GM12801 (cell line): ENCODE data around the gene NR2C1.

Experiments
- CTCF ChIP-seq: IDR thresholded peaks from one replicate; pipeline ENCODE4 v1.5.1; 2011; ENCODE audit warnings: control low read depth; ENCODE audit not compliant: insufficient read length; ENCODE audit errors: extremely low read depth

Gene NR2C1

DNA sequence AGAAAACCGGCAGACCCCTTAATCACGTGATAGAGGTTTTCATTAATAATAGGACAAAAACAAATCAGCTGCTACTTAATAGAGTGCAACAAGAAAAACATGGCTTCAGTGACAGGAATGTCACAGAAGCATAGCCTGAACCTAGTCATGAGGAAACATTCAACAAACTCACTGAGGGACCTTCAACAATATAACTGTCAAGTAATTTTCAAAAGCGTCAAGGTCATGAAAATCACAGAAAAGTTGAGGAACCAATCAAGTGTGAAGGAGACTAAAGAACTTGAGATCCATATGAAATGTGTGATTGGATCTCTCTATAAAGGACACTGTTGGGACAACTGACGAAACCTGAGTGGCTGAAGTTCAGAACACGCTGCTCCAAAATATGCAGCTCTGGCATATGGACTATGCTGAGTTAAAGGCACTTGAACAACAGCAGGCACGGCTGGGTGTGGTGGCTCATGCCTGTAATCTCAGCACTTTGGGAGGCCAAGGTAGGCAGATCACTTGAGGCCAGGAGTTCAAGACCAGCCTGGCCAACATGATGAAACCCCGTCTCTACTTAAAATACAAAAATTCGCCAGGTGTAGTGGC is 86.2 kb downstream of the NR2C1 start:
- TF ChIP-seq CTCF: no peak

DNA sequence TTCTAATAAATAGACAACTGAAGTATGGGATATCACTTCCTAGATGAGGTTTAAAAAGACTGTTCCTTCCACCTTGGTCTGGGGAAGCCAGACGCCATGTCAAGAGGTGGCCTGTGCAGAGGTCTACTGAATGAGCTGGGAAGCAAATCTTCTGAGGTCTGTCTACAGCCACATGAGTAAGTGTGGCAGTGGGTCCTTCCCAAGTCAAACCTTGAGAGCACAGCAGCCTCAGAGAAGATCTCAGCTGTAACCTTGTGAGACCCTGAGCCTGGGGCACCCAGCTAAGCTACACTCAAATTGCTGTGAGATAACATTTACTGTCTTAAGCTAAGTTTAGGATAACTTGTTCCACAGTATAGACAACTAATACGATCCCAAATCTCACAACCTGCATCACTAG is 90.1 kb downstream of the NR2C1 start:
- no peak for TF ChIP-seq CTCF

DNA sequence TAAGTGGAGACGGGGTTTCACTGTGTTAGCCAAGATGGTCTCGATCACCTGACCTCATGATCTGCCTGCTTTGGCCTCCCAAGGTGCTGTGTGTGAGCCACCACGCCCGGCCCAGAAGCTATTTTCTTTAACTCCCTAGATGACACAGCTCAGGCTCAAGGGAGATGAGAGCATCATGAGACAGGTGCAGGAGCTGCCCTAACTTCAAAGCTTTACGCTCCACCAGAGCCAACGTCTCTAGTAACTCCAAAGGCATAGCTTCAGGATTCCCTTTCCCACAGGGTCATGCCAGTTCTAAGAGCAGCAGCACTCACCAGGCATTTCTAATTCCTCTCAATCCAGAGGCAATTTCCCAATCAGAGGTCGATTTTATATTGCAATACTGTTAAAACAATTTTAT is 91.0 kb downstream of the NR2C1 start:
- no peak for TF ChIP-seq CTCF

DNA sequence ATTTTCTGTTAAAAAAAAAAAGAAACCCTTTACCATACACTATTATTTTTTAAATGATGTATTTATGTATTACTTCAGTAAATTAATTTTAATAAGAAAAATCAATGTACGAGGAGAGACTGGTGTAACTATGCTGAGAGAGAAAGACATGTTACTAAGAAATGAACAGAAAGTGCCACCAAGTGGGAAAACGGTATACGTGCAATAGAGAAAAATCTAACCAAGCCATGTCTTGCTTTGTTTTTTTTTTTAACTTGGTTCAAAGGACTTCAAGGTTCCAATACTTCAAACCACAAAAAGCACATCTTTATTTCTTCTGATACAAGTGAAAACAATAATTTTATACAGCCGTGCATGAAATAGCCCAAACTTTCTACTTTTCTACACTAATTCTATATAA is 92.8 kb downstream of the NR2C1 start:
- no peak for TF ChIP-seq CTCF

GRCh38 chr12:94979941-94980340 is 93.5 kb downstream of the NR2C1 start:
- TF ChIP-seq CTCF: no peak

- TF ChIP-seq CTCF: no peak
Measured at GRCh38 chr12:94977766-94978468, 95.5 kb downstream of the NR2C1 start.

DNA sequence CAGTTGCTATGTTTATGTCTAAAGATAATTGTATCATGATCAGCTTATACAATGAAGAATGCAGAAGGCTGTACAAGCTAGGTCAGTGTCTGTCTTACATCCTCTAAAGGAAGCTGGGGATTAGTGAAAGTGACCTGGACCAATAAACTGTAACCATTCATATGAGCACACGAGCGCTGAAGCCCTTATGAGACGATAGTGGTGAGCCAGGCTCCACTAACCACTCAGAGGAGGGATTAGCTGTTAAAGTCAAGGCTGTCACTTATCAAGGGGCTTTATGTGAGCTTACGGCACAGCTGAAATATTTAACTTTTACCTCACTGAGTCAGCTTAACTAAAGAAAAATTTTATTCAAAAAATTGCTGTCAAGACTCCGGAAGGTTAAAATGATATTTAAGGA is 100.2 kb downstream of the NR2C1 start:
- no peak for TF ChIP-seq CTCF
